GM21576 (cell line): ENCODE results near the gene PNLIPRP3.

Experiments used
- ATAC-seq: cut with Tn5 transposase; IDR thresholded peaks from one replicate; pipeline ENCODE4 v1.9.1; 2021; ENCODE audit warnings: mild to moderate bottlenecking, moderate library complexity; ENCODE audit not compliant: unreplicated experiment

PNLIPRP3 gene

DNA sequence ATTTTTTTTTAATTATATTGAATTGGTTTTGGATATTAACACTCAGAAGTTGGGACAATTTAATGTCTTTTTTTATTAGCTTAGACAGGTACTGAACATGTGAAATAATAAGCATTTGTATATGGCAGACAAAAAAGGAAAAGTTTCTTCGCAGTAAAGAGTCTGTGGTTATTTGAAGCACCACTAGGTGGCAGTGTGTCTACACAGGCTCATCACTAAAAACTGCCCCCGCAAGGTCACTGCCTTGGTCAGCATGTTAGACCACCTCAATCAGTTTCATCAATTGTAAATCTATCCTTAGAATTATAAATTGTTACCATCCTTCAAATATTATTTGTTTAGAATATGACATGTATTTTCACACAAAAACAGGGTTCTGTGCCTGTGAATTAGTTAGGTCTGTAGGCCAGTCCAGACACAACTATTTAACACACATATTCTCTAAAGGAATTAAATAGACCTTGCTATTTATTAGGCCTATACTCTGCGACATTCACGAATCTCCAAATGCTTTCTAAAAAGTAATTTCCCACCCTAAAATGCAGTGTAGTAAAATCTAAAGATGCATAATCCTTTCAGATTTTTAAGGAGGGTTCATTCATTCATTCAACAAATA is 17.0 kb downstream of the PNLIPRP3 start:
- peak; percentile 75 for ATAC-seq

- no peak for ATAC-seq
Observed at GRCh38 chr10:116450861-116451260, 23.2 kb downstream of the PNLIPRP3 start.

- no peak for ATAC-seq
Observed at GRCh38 chr10:116451711-116452337, 24.2 kb downstream of the PNLIPRP3 start.

- no peak for ATAC-seq
Observed at GRCh38 chr10:116452338-116452720, 24.7 kb downstream of the PNLIPRP3 start.

DNA sequence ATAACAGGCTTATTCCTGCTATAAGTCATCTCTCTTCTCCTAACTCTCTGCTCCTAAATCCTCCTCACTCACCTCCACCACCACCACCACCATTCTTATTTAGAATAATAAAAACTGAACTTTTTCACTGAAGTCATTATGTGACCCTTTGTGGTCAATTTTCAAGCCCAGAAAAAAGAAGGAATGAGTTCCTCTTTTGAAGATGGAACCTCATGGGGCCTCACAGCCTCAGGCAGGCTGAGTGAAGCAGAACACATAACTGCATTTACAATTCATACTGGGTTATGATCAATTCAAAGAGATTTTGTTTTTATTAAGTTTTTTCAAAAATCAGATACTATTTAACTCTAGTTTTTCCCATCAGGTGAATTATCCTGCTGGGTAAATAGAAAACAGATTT is 29.8 kb downstream of the PNLIPRP3 start:
- no peak for ATAC-seq

DNA sequence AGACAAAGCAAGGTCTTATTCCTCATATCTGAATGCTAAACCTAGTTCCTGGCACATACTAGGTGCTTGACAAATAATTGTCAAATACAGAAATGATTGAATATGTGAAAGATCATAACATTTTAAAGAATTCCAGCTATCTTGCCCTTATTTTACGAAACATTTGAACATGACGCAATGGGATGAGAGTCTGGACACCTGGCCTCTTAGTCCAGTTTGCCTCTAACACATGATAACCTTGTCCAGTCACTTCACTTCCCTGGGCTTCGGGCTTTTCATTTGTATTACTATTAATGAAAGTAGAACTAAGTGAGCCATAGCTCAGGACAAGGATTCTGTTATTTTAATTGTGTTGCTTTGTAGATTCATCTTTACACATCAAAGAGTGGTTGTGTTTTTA is 32.6 kb downstream of the PNLIPRP3 start:
- no peak for ATAC-seq

DNA sequence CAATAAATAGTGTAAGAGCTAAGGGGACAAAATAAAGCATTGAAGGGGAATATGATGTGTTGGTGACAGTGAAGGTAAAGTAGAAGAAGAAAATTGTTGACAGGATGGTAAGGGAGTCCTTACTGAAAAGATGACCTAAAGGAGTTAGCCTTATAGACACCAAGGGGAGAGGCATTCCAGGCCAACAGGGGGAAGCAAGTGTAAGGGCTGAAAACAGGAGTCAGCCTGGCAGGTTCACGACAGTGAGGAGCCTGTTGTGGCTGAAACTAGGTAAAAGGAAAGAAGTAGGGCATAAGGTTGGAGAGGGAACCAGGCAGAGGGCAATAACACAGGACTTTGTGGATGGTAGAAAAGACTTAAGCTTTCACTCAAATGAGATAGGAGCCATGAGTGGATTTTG is 34.0 kb downstream of the PNLIPRP3 start:
- no peak for ATAC-seq

GRCh38 chr10:116464257-116464656 is 36.6 kb downstream of the PNLIPRP3 start:
- ATAC-seq: no peak

DNA sequence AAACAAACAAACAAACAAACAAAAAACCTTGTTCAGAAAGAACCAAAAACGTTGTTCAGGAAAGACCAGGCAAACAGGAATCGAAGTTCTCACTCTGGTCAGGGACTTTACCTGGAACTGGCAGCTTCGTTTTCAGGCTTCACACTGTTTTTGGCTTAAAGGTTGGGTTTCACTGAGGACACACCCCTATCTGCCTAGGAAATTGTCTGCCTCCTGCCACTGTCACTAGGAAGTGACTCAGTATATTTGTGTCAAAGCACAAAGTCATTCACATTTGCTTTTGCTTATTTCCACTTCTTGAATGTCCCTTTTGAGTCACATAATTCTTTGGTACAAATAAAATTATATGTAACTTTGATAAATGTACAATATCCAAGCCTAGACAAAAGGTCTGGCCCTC is 37.9 kb downstream of the PNLIPRP3 start:
- ATAC-seq: no peak

GRCh38 chr10:116466715-116467422 is 39.2 kb downstream of the PNLIPRP3 start:
- ATAC-seq: no peak

DNA sequence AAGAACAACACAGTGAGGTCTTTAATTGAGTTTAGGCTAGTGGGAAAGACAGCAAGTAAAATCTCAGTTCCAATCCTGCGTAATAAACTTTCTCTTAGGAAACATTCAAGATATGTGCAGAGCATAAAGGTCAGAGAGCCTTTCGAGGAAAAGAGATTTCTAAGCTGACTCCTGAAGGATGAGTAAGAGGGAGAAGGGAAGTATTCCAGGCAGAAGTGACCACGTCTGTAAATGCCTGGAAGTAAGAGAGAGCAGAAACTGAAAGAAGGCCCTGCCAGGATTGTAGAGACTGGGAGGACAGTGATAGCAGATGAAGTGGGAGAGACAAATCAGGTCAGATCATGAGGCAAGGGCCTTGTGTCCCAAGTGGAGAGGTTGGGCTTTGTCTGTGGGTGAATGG is 41.8 kb downstream of the PNLIPRP3 start:
- no peak for ATAC-seq

GRCh38 chr10:116470071-116470470 is 42.4 kb downstream of the PNLIPRP3 start:
- no peak for ATAC-seq

DNA sequence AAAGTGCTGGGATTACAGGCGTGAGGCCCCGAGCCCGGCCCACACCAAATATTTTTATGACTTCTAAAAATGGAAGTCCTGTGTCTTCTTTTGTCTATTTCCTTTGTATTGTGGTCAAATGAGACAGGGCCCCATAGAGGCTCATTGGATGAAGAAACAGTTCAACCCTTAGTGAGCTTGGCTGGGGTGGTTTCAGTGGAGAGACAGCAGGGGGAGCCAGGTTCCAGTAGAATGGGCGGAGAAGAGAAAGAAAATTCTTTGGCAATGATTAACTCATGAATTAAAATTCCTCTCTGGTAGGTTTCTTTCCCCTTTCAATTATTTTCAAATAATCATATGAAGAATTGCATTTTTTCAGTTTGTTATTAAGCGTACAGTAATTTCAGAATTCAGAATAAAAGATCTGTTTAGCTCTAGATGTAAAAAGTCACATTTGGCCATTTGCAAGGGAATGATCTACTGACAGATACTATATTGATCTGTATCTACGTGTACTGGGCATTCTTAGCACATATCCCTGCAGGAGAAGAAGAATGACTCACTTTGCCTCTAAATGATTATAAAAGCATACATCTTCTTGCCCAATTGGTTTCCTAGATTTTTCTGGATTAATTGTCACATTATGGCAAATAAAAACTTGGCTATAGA is 43.2 kb downstream of the PNLIPRP3 start:
- no peak for ATAC-seq

- ATAC-seq: no peak
Observed at GRCh38 chr10:116472891-116473290, 45.2 kb downstream of the PNLIPRP3 start.

DNA sequence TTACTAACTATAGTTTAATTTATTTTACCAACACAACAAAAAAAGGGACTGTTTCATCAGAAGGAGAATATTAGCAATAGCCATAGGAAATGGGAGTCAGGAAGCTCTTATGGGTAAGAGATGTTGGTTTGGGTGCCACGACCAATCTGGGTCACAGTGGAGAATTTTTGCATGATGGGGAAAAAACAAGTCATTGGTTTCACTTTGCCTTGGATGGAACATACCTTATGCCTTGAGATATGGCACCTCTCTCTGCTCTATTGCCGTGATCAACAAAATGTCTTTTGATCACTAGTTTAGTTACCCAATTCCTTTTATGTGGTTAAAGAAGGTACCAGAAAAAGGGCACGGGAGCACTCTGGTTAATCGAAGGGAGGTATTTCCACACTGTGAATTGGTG is 48.2 kb downstream of the PNLIPRP3 start:
- no peak for ATAC-seq

DNA sequence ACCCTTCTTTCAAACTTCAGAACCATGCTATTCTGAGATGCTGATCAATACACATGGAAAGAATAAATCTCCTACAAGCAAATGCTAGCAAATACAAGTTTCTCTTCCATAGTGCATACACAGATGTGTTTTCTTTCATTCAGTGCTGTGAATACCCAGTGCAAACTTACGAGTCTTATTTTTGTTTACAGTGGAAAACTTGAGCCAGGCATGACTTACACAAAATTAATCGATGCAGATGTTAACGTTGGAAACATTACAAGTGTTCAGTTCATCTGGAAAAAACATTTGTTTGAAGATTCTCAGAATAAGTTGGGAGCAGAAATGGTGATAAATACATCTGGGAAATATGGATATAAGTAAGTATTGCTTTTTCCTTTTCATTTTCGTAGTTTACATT is 48.8 kb downstream of the PNLIPRP3 start:
- no peak for ATAC-seq

GRCh38 chr10:116477986-116478664 is 50.5 kb downstream of the PNLIPRP3 start:
- no peak for ATAC-seq

GRCh38 chr10:116486770-116487448 is 59.3 kb downstream of the PNLIPRP3 start:
- ATAC-seq: no peak

DNA sequence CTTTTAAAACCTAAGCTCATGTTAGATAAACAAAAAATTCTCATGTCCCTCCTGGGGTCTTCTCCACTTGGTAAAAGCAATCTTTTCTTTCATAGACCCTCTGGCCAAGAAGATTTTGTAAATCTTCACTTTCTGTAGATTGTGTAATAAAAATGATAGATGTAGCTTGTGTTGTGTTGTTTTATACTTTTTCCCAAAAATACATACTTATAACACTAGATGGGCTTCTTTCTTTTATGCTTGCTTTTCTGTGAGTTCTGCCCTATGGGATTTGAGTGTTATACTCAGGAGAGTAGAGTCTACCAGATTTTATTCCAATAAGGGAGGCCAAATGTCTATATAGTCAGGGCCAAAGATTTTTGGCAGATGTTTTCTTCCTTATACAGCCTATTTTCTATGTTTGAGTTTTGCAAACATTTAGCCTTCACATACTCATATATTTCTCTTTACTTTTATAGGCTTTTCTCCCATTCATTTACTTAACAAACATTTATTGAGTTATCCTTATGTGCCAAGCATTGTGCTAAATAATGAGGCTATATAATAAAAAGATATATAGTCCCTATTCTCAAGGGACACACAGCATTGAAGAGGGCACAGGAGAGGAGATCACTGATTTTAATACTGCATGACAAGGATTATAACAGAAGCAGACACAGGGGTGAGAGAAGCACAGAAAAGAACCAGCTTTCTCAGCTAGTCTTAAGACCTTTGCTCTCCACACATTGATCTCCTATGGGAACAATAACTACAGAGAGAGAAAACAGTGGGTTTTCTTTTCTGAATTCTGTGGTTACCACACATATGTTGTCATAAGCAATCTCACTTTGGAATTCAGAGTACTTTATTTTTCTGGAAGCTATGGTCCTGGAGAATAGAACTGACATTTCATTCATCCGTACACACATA is 60.1 kb downstream of the PNLIPRP3 start:
- ATAC-seq: no peak

DNA sequence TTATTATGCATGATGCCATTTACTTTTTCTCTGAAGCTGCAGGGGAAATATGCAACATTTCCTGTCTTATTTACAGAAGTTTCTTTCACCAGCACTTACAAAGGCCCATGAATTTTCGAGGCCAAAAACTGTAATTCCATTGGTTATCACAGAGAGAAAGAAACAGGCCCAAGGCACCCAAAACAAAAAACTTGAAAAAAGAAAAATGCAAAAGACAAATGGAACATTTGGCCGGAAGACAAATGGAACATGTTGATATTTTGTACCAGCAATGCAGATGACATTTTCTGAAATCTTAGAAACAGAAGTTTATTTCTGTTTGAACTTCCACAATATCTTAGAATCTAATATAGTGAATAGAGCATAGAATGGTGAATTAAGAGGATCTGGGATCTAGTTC is 61.8 kb downstream of the PNLIPRP3 start:
- no peak for ATAC-seq
